Stimulated activated CD4-positive, alpha-beta T cell treated with anti-CD3 and anti-CD28 coated beads, TNF-alpha, amount 100 ng/mL, for 4 hours (primary cell): Measurements from ENCODE around the gene FAIM.
"Not testable (repeated sequence)": the region's sequence is repeated elsewhere in the genome, so short reads cannot be mapped to it uniquely, and the experiment has no call there.

ENCODE experiments used
- DNase-seq, 3 experiments: peaks; one replicate each; pipeline ENCODE4 v3.0.0-alpha.2; 2020; ENCODE audit warnings: low read depth in 3 of 3

Gene FAIM

GRCh38 chr3:138680974-138681373 is 72.4 kb downstream of the FAIM start:
- not testable (repeated sequence) for DNase-seq

GRCh38 chr3:138681463-138682220 is 73.1 kb downstream of the FAIM start:
- no peak for DNase-seq

DNA sequence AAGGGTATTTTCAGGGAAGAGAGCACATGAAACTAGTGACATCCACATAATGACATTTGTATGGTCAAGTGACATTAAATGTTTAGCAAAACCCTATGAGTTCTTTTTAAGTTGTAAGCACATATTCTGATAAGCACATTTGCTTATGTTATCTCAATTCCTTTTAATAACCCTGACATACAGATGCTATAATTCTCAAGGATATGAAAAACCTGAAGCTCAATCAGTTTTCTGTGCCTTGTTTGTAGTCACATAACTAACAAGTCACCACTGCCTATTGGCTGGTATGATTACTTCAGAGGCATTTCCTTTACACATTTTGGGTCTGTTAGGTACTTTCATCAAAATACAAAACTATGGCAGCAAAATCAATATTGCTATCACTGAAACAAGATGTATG is 74.1 kb downstream of the FAIM start:
- DNase-seq: no peak
